Peyer's patch (tissue), 4 donors: ENCODE measurements around the gene HS6ST2. TPM values are rescaled to one million over a fixed set of nuclear protein-coding genes. Genes with fewer than 3 reads are reported as not detected.

ENCODE experiments used
- DNase-seq, 3 donors: peaks; one replicate each; pipeline ENCODE4 v3.0.0-alpha.2; 2017 to 2019
- H3K27ac ChIP-seq, 4 donors: fragments of 200-600 bp; sonication (generic); one replicate each; pipeline ENCODE4 v1.5.1; 2016 to 2019
- H3K27me3 ChIP-seq, 2 donors: fragments of 200-600 bp; sonication (generic); one replicate each; pipeline ENCODE4 v1.5.1; 2019
- H3K36me3 ChIP-seq, 3 donors: fragments of 200-600 bp; sonication (generic); one replicate each; pipeline ENCODE4 v1.5.1; 2016 to 2019
- H3K4me1 ChIP-seq, 4 donors: fragments of 200-600 bp; sonication (generic); one replicate each; pipeline ENCODE4 v1.5.1; 2016 to 2019
- H3K4me3 ChIP-seq, 4 donors: fragments of 200-600 bp; sonication (generic); 1 replicate in 3 of 4; 2 replicates in 1 of 4; pipeline ENCODE4 v1.5.1; 2016 to 2019; ENCODE audit warnings: mild to moderate bottlenecking in 1 of 4
- H3K9me3 ChIP-seq, 4 donors: fragments of 200-600 bp; sonication (generic); one replicate each; pipeline ENCODE4 v1.5.1; 2016 to 2019; ENCODE audit warnings: mild to moderate bottlenecking in 1 of 4
- CTCF ChIP-seq, 6 experiments: fragments of 450-650 bp in 4 of 6; fragments of 200-600 bp in 2 of 6; sonication (generic) in 1 of 6; IDR thresholded peaks; one replicate each; pipeline ENCODE4 v1.5.1; 2017 to 2019; ENCODE audit warnings: antibody characterized with exemption in 6 of 6, mild to moderate bottlenecking in 3 of 6, moderate library complexity in 1 of 6
- POLR2A ChIP-seq, 2 donors: fragments of 450-650 bp; IDR thresholded peaks; one replicate each; pipeline ENCODE4 v1.5.1; 2017; ENCODE audit warnings: antibody characterized with exemption in 2 of 2, mild to moderate bottlenecking in 2 of 2, moderate library complexity in 2 of 2
- total RNA-seq, 4 donors: library from RNA; depleted of rRNA; stranded (reverse); fragments of >200 nt; gene quantifications; one replicate each; pipeline ENCODE4 v1.1.0, GENCODE V29; 2016

Gene HS6ST2
- total RNA-seq, 4 donors from 2014 or later = not detected

- no peak for TF ChIP-seq POLR2A (IDR thresholded peaks at IDR 0.05)
- TF ChIP-seq CTCF (IDR thresholded peaks at IDR 0.05) = peak in 4 of 6 experiments; percentile 34 to 45 (median 40)
- Histone ChIP-seq H3K4me1 (no peaks in the 10 kb centered on the region), H3K4me3 (no peak overlapping the region), H3K27ac (no peak overlapping the region), H3K27me3 (no peaks in the 10 kb centered on the region), H3K9me3 (no peaks in the 10 kb centered on the region), H3K36me3 (no peaks in the 10 kb centered on the region)
- DNase-seq = peak in 2 of 3 donors; percentile 42 to 72
Observed at GRCh38 chrX:132615391-132616131, 342.9 kb downstream of the HS6ST2 start.

GRCh38 chrX:132614297-132614696 lies 344.1 kb downstream of the HS6ST2 start:
- no peak for DNase-seq
- no peaks in the 10 kb centered on the region for H3K4me1 ChIP-seq
- TF ChIP-seq POLR2A (IDR thresholded peaks at IDR 0.05) (no peak), CTCF (IDR thresholded peaks at IDR 0.05) (no peak)
- no peaks in the 10 kb centered on the region for H3K27me3 ChIP-seq
- no peaks in the 10 kb centered on the region for H3K9me3 ChIP-seq
- H3K27ac ChIP-seq = no peak overlapping the region
- H3K4me3 ChIP-seq = no peak overlapping the region
- no peaks in the 10 kb centered on the region for H3K36me3 ChIP-seq

GRCh38 chrX:132613801-132614200 lies 344.6 kb downstream of the HS6ST2 start:
- H3K27me3 ChIP-seq = no peaks in the 10 kb centered on the region
- TF ChIP-seq POLR2A (IDR thresholded peaks at IDR 0.05) (no peak), CTCF (IDR thresholded peaks at IDR 0.05) (no peak)
- H3K4me3 ChIP-seq = no peak overlapping the region
- H3K36me3 ChIP-seq = no peaks in the 10 kb centered on the region
- no peak for DNase-seq
- no peaks in the 10 kb centered on the region for H3K4me1 ChIP-seq
- no peaks in the 10 kb centered on the region for H3K9me3 ChIP-seq
- no peak overlapping the region for H3K27ac ChIP-seq

- Histone ChIP-seq H3K4me3 (no peak overlapping the region), H3K36me3 (no peaks in the 10 kb centered on the region), H3K4me1 (no peaks in the 10 kb centered on the region), H3K27ac (no peak overlapping the region), H3K27me3 (no peaks in the 10 kb centered on the region), H3K9me3 (no peaks in the 10 kb centered on the region)
- DNase-seq = peak; percentile 23 to 59 (median 46)
- no peak for TF ChIP-seq POLR2A (IDR thresholded peaks at IDR 0.05)
- peak in 4 of 6 experiments; percentile 41 to 48 (median 43) for TF ChIP-seq CTCF (IDR thresholded peaks at IDR 0.05)
Observed at GRCh38 chrX:132612821-132613564, 345.4 kb downstream of the HS6ST2 start.

- Histone ChIP-seq H3K27ac (no peak overlapping the region), H3K36me3 (no peaks in the 10 kb centered on the region), H3K4me1 (no peaks in the 10 kb centered on the region), H3K27me3 (no peaks in the 10 kb centered on the region), H3K4me3 (no peak overlapping the region), H3K9me3 (no peaks in the 10 kb centered on the region)
- no peak for TF ChIP-seq POLR2A (IDR thresholded peaks at IDR 0.05)
- TF ChIP-seq CTCF (IDR thresholded peaks at IDR 0.05) = no peak
- no peak for DNase-seq
Observed at GRCh38 chrX:132610536-132610935, 347.9 kb downstream of the HS6ST2 start.
